GM23338 (cell line): ENCODE results near the gene TLCD5. TPM values are rescaled to one million over a fixed set of nuclear protein-coding genes. Genes with fewer than 3 reads are reported as not detected.
A peak's percentile ranks its signal among the peaks of the same experiment; 100 is the strongest.

Source experiments
- ATAC-seq: fragments of 200-7000 bp; cut with Tn5 transposase; 3 replicates; pipeline ENCODE4 v1.9.1; 2020
- DNase-seq: peaks from one replicate; pipeline ENCODE4 v3.0.0-alpha.2; 2015; ENCODE audit warnings: low spot score
- H2AFZ ChIP-seq: fragments of 200-600 bp; sonication (generic); 2 replicates; pipeline ENCODE4 v1.8.0; 2016; ENCODE audit warnings: antibody characterized with exemption, mild to moderate bottlenecking, moderate library complexity
- H3F3A ChIP-seq: fragments of 200-600 bp; sonication (generic); replicated peaks from 2 replicates; pipeline ENCODE4 v1.8.0; 2017; ENCODE audit warnings: antibody characterized with exemption, mixed run types, low read depth
- H3K27ac ChIP-seq: fragments of 200-600 bp; sonication (generic); 2 replicates; pipeline ENCODE4 v1.6.1; 2016; ENCODE audit warnings: low read depth
- H3K27me3 ChIP-seq: fragments of 200-600 bp; sonication (generic); 2 replicates; pipeline ENCODE4 v1.8.0; 2016; ENCODE audit warnings: mild to moderate bottlenecking, mixed run types, moderate library complexity; ENCODE audit not compliant: insufficient read depth
- H3K36me3 ChIP-seq: fragments of 200-600 bp; sonication (generic); 2 replicates; pipeline ENCODE4 v1.8.0; 2016; ENCODE audit warnings: mild to moderate bottlenecking; ENCODE audit not compliant: insufficient read depth
- H3K4me1 ChIP-seq: fragments of 200-600 bp; sonication (generic); 2 replicates; pipeline ENCODE4 v1.8.0; 2016; ENCODE audit warnings: mild to moderate bottlenecking, moderate library complexity; ENCODE audit not compliant: insufficient read depth
- H3K4me2 ChIP-seq: fragments of 200-600 bp; sonication (generic); 2 replicates; pipeline ENCODE4 v1.7.1; 2017; ENCODE audit warnings: mixed run types
- H3K4me3 ChIP-seq: fragments of 200-600 bp; sonication (generic); 2 replicates; pipeline ENCODE4 v1.6.1; 2016; ENCODE audit warnings: mixed run types
- H3K79me2 ChIP-seq: fragments of 200-600 bp; sonication (generic); replicated peaks from 2 replicates; pipeline ENCODE4 v1.8.0; 2017; ENCODE audit warnings: mild to moderate bottlenecking; ENCODE audit not compliant: insufficient read depth
- H3K9me2 ChIP-seq: fragments of 200-600 bp; sonication (generic); 2 replicates; pipeline ENCODE4 v1.8.0; 2017; ENCODE audit not compliant: insufficient read depth
- H4K20me1 ChIP-seq: fragments of 200-600 bp; sonication (generic); replicated peaks from 2 replicates; pipeline ENCODE4 v1.8.0; 2017; ENCODE audit warnings: mild to moderate bottlenecking; ENCODE audit not compliant: insufficient read depth
- H3K27ac Mint-ChIP-seq: 2 replicates; pipeline ENCODE4 v1.8.0; 2020; ENCODE audit warnings: inconsistent platforms, mild to moderate bottlenecking, moderate library complexity, mixed read lengths
- H3K27me3 Mint-ChIP-seq: 3 replicates; pipeline ENCODE4 v1.8.0; 2022; ENCODE audit warnings: low read depth, mild to moderate bottlenecking, moderate library complexity, mixed read lengths, inconsistent platforms; ENCODE audit not compliant: insufficient read depth, poor library complexity
- H3K36me3 Mint-ChIP-seq: 3 replicates; pipeline ENCODE4 v1.8.0; 2021; ENCODE audit warnings: low read depth, mild to moderate bottlenecking, inconsistent platforms, moderate library complexity, mixed read lengths
- H3K4me1 Mint-ChIP-seq: 3 replicates; pipeline ENCODE4 v1.8.0; 2020; ENCODE audit warnings: mild to moderate bottlenecking, inconsistent platforms, mixed read lengths
- H3K4me3 Mint-ChIP-seq: 3 replicates; pipeline ENCODE4 v1.8.0; 2021; ENCODE audit warnings: moderate library complexity, mild to moderate bottlenecking, inconsistent platforms, mixed read lengths
- H3K9me3 Mint-ChIP-seq: 3 replicates; pipeline ENCODE4 v1.8.0; 2020; ENCODE audit warnings: moderate library complexity, mild to moderate bottlenecking, inconsistent platforms, mixed read lengths
- EZH2 ChIP-seq: fragments of 200-600 bp; sonication (generic); IDR thresholded peaks from one replicate; pipeline ENCODE4 v1.8.0; 2017; ENCODE audit warnings: antibody characterized with exemption, mild to moderate bottlenecking, low read depth; ENCODE audit not compliant: unreplicated experiment
- EZH2phosphoT487 ChIP-seq: fragments of 200-600 bp; sonication (generic); IDR thresholded peaks from one replicate; pipeline ENCODE4 v1.8.1; 2018; ENCODE audit warnings: antibody characterized with exemption; ENCODE audit not compliant: unreplicated experiment
- JUNB ChIP-seq: IDR thresholded peaks from one replicate; pipeline ENCODE4 v1.6.1; 2016; ENCODE audit warnings: antibody characterized with exemption; ENCODE audit not compliant: unreplicated experiment
- NANOG ChIP-seq: IDR thresholded peaks from 2 replicates; pipeline ENCODE4 v1.6.1; 2016; ENCODE audit warnings: antibody characterized with exemption, borderline replicate concordance
- STAT1 ChIP-seq: IDR thresholded peaks from one replicate; pipeline ENCODE4 v1.6.1; 2016; ENCODE audit warnings: antibody characterized with exemption; ENCODE audit not compliant: unreplicated experiment
- ZNF114 ChIP-seq: fragments of 250-450 bp; sonication (Bioruptor Pico); IDR thresholded peaks from 2 replicates; pipeline ENCODE4 v1.5.0; 2020; ENCODE audit warnings: mild to moderate bottlenecking, moderate library complexity
- polyA plus RNA-seq: library from polyadenylated mRNA; unstranded; fragments of >200 nt; fragmentation: Nextera tagmentation; extraction: Ambion mirVana; gene quantifications from 2 replicates; pipeline ENCODE4 v1.2.1, GENCODE V29; 2016
- total RNA-seq: library from RNA; depleted of rRNA; stranded (reverse); fragments of >200 nt; shearing (Covaris generic); gene quantifications from 2 replicates; pipeline ENCODE4 v1.2.3, GENCODE V29; 2014
- TF ChIP-seq, protein P1 (sequence below): IDR thresholded peaks from 2 replicates; pipeline ENCODE4 v1.6.1; 2016; ENCODE audit warnings: antibody characterized with exemption
- TF ChIP-seq, protein P2 (sequence below): fragments of 250-450 bp; sonication (Bioruptor Pico); IDR thresholded peaks from 2 replicates; pipeline ENCODE4 v1.5.0; 2020; ENCODE audit warnings: mild to moderate bottlenecking, moderate library complexity
- TF ChIP-seq, protein P3 (sequence below), 2 experiments: fragments of 200-600 bp in 1 of 2; sonication (generic) in 1 of 2; conservative IDR thresholded peaks; 2 replicates each; pipeline versions ENCODE4 v1.5.1 to v1.6.1; 2016 to 2017; ENCODE audit warnings: antibody characterized with exemption in 2 of 2, low read depth in 2 of 2, mild to moderate bottlenecking in 2 of 2, moderate library complexity in 1 of 2

The TLCD5 gene
- total and polyA plus RNA-seq, 2 experiments from 2014 or later = 5.2 to 10.0 TPM

DNA sequence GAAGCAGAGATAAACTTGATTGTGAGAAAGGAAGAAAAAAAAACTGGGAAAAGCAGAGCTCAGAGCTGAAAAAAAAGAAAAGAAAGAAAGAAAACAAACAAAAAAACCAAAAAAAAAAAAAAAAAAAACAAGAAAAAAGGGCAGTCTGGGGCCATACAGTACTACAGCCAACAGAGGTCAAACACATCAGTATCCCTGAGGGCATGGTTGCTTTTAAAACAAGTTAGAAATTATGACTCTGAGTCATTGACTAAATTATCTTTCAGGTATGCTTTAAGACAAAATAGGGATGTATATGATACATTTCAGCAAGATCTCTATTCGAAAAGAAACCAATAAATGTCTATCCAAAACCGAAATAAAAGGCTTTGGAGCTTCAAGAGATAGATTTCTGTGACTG lies 37.1 kb upstream of the TLCD5 start (continued):
- TF ChIP-seq EZH2 = no peak
- no peak for TF ChIP-seq JUNB
- TF ChIP-seq STAT1 = no peak
- TF ChIP-seq NANOG = no peak

DNA sequence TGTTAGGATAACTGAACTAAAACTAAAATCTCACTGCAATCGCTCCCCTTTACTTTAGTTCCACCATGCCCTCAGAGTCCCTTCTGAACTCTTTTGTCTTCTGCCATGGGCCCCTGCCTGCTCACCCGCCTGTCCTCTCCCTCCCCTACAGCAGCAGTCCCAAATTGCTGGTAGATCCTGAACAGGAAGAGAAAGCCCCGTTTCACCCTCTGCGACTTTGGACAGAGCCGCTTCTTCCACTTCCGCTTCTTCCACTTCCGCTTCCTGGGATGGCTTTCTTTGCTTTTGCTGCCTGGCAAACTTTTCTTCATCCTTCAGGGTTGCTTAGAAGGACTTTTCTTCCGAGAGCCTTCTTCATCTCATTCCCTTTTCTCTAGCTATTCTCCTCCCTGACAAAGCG lies 35.7 kb upstream of the TLCD5 start:
- peaks cover 4% of the 10 kb centered on the region for H3K4me1 ChIP-seq
- Mint-ChIP-seq H3K4me3 (no peak overlapping the region), H3K27me3 (no peaks in the 10 kb centered on the region), H3K9me3 (no peaks in the 10 kb centered on the region), H3K4me1 (peaks cover 12% of the 10 kb centered on the region), H3K36me3 (no peaks in the 10 kb centered on the region), H3K27ac (no peak overlapping the region)
- TF ChIP-seq ZNF114 (CRISPR knock-in tag) = no peak
- TF ChIP-seq STAT1 = no peak
- H3K4me3 ChIP-seq = no peak overlapping the region
- H4K20me1 ChIP-seq = no peaks in the 10 kb centered on the region
- H3F3A ChIP-seq = no peaks in the 10 kb centered on the region
- H3K9me2 ChIP-seq = no peaks in the 10 kb centered on the region
- no peak overlapping the region for H3K4me2 ChIP-seq
- no peak overlapping the region for H3K27ac ChIP-seq
- H2AFZ ChIP-seq = peak overlapping the region; percentile 91
- no peaks in the 10 kb centered on the region for H3K79me2 ChIP-seq
- ATAC-seq (peak; percentile 55), DNase-seq (no peak)
- H3K36me3 ChIP-seq = no peaks in the 10 kb centered on the region
- H3K27me3 ChIP-seq = no peaks in the 10 kb centered on the region

DNA sequence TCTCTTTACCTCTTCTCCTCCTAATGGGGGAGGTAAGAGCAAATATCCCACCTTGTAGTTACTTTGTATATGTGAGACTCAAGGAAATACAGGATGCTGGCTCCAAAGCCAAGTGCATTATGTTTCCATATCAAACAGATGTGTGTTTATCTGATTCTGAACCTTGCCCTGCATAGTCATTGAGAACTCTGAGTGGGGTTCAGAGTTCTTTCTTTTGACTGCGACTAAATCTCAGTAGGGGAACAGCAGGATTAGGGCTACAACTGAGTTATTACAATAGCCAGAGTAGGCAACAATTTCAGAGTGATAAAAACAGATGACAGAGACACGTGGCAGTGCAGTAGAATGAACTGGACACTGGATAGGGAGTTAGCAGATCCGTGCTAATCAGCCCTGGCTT lies 34.1 kb upstream of the TLCD5 start:
- Histone ChIP-seq H3K9me2 (no peaks in the 10 kb centered on the region), H3K4me3 (no peak overlapping the region), H3K27ac (no peak overlapping the region), H3K4me2 (no peak overlapping the region), H3F3A (no peaks in the 10 kb centered on the region), H3K4me1 (peaks cover 4% of the 10 kb centered on the region; the same call in 1 of the 2 replicates), H3K79me2 (no peaks in the 10 kb centered on the region), H2AFZ (no peak overlapping the region), H3K27me3 (no peaks in the 10 kb centered on the region), H4K20me1 (no peaks in the 10 kb centered on the region), H3K36me3 (no peaks in the 10 kb centered on the region)
- ATAC-seq (no peak), DNase-seq (no peak)
- no peaks in the 10 kb centered on the region for H3K9me3 Mint-ChIP-seq
- H3K36me3 Mint-ChIP-seq = no peaks in the 10 kb centered on the region
- H3K4me3 Mint-ChIP-seq = no peak overlapping the region
- TF ChIP-seq STAT1 (no peak), EZH2phosphoT487 (no peak), ZNF114 (CRISPR knock-in tag) (no peak), JUNB (no peak), EZH2 (no peak)
- TF ChIP-seq, protein P1, sequence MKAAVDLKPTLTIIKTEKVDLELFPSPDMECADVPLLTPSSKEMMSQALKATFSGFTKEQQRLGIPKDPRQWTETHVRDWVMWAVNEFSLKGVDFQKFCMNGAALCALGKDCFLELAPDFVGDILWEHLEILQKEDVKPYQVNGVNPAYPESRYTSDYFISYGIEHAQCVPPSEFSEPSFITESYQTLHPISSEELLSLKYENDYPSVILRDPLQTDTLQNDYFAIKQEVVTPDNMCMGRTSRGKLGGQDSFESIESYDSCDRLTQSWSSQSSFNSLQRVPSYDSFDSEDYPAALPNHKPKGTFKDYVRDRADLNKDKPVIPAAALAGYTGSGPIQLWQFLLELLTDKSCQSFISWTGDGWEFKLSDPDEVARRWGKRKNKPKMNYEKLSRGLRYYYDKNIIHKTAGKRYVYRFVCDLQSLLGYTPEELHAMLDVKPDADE = no peak
- TF ChIP-seq, protein P2, sequence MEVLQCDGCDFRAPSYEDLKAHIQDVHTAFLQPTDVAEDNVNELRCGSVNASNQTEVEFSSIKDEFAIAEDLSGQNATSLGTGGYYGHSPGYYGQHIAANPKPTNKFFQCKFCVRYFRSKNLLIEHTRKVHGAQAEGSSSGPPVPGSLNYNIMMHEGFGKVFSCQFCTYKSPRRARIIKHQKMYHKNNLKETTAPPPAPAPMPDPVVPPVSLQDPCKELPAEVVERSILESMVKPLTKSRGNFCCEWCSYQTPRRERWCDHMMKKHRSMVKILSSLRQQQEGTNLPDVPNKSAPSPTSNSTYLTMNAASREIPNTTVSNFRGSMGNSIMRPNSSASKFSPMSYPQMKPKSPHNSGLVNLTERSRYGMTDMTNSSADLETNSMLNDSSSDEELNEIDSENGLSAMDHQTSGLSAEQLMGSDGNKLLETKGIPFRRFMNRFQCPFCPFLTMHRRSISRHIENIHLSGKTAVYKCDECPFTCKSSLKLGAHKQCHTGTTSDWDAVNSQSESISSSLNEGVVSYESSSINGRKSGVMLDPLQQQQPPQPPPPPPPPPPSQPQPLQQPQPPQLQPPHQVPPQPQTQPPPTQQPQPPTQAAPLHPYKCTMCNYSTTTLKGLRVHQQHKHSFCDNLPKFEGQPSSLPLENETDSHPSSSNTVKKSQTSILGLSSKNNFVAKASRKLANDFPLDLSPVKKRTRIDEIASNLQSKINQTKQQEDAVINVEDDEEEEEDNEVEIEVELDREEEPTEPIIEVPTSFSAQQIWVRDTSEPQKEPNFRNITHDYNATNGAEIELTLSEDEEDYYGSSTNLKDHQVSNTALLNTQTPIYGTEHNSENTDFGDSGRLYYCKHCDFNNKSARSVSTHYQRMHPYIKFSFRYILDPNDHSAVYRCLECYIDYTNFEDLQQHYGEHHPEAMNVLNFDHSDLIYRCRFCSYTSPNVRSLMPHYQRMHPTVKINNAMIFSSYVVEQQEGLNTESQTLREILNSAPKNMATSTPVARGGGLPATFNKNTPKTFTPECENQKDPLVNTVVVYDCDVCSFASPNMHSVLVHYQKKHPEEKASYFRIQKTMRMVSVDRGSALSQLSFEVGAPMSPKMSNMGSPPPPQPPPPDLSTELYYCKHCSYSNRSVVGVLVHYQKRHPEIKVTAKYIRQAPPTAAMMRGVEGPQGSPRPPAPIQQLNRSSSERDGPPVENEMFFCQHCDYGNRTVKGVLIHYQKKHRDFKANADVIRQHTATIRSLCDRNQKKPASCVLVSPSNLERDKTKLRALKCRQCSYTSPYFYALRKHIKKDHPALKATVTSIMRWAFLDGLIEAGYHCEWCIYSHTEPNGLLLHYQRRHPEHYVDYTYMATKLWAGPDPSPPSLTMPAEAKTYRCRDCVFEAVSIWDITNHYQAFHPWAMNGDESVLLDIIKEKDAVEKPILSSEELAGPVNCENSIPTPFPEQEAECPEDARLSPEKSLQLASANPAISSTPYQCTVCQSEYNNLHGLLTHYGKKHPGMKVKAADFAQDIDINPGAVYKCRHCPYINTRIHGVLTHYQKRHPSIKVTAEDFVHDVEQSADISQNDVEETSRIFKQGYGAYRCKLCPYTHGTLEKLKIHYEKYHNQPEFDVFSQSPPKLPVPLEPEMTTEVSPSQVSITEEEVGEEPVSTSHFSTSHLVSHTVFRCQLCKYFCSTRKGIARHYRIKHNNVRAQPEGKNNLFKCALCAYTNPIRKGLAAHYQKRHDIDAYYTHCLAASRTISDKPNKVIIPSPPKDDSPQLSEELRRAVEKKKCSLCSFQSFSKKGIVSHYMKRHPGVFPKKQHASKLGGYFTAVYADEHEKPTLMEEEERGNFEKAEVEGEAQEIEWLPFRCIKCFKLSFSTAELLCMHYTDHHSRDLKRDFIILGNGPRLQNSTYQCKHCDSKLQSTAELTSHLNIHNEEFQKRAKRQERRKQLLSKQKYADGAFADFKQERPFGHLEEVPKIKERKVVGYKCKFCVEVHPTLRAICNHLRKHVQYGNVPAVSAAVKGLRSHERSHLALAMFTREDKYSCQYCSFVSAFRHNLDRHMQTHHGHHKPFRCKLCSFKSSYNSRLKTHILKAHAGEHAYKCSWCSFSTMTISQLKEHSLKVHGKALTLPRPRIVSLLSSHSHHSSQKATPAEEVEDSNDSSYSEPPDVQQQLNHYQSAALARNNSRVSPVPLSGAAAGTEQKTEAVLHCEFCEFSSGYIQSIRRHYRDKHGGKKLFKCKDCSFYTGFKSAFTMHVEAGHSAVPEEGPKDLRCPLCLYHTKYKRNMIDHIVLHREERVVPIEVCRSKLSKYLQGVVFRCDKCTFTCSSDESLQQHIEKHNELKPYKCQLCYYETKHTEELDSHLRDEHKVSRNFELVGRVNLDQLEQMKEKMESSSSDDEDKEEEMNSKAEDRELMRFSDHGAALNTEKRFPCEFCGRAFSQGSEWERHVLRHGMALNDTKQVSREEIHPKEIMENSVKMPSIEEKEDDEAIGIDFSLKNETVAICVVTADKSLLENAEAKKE = no peak
- TF ChIP-seq, protein P3, sequence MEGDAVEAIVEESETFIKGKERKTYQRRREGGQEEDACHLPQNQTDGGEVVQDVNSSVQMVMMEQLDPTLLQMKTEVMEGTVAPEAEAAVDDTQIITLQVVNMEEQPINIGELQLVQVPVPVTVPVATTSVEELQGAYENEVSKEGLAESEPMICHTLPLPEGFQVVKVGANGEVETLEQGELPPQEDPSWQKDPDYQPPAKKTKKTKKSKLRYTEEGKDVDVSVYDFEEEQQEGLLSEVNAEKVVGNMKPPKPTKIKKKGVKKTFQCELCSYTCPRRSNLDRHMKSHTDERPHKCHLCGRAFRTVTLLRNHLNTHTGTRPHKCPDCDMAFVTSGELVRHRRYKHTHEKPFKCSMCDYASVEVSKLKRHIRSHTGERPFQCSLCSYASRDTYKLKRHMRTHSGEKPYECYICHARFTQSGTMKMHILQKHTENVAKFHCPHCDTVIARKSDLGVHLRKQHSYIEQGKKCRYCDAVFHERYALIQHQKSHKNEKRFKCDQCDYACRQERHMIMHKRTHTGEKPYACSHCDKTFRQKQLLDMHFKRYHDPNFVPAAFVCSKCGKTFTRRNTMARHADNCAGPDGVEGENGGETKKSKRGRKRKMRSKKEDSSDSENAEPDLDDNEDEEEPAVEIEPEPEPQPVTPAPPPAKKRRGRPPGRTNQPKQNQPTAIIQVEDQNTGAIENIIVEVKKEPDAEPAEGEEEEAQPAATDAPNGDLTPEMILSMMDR (conservative IDR thresholded peaks at IDR 0.05; ENCODE audit: low read depth in 2 of 2) = no peak
- peaks cover 12% of the 10 kb centered on the region for H3K4me1 Mint-ChIP-seq
- H3K27me3 Mint-ChIP-seq = no peaks in the 10 kb centered on the region
- H3K27ac Mint-ChIP-seq = no peak overlapping the region
